Activated CD4-positive, alpha-beta T cell treated with anti-CD3 and anti-CD28 coated beads, Interleukin-2, amount 50 U/mL, for 16 hours (primary cell): Measurements from ENCODE around the gene GUCD1.

Experiments
- DNase-seq: peaks from one replicate; pipeline ENCODE4 v3.0.0-alpha.2; 2020

GUCD1 gene

DNA sequence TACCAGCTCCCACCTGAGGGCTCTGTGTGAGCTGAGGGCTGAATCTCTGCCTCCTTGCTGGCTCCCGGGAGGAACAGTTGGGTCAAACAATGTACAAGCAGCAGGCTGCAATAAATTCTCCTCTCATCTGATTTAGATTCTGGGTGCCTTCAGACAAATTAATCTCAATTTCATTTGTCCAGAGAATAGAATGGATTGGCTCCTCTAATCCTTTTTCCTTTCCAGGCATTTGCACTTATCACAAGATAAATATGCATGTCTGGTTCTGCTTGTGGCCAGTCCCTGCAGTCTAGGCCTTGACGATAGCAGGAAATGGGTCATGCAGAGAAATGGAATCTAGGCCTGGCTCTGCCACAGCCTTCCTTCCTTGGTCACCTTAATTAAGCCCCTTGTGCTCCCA lies 31.1 kb downstream of the GUCD1 start:
- DNase-seq: no peak

DNA sequence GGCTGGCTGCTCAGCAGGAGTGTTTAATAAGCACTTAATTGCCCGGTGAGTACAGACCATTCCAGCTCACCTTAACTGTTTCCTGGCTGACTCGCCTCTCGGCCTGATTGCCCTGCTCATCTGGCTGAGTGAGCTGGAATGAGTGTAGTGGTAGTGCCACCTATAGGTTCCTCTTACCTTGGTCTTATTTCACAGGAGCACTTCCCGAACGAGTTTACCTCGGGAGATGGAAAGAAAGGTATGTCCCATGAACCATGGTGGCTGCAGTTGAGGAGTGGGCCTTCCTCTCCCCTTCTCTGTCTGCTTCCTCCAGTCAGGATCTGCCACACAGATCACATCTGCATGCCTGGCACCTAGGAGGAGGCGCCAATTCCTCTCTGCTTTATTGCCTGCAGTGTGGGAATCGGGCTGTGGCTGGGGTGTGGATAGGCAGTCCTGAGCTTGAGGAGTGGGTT lies 33.1 kb downstream of the GUCD1 start:
- DNase-seq: peak; percentile 75

DNA sequence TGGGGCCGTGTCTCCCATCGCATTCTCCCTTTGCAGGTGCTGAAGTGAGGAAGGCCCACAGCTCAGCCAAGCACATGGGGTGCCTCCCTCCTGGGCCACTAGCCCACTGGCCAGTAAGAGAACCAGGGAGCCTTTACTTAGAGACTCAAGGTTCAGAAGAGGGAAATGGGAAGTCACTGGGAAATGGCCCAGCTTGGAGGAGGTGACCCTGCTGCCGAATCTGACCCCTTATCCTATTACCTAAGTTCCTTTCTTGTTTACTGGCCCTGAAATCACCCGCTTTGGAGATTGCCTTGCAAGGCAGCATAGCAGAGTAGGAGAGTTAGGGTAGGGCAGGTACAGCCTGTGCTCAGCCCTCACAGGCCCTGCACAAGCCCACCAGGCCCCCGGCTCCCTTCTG lies 35.4 kb downstream of the GUCD1 start:
- no peak for DNase-seq

DNA sequence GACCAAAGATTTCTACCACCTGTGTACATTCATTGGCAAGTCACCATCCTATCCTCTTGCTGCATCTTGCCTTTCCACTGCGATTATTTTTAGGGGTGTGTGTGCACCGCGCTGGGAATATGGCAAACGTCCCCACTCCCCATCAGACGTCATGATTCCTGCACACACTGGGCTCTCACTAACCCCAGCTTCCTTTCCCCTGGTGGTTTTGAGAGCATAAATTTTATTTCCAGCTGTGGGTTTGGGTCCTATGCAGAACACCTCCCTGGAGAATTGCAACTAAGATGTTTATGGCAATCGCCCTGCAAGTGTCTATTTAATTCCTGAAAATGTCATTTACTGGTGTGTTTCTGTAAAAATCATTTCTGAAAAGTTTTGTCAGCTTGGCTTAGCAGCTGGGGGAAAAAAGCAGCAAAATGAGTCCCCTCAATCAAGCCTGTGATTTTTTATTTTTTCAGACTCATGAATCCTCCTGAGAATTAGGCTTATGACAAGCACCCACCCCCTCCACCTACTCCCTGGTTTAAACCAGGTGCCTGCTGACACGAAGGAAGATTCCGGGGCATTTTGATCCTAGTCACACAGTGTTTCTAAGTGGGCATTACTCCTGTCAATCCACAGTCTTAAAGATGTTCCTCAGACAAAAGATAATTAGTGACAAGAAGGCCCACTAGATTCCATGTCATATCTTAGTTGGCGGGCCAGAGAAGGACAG lies 36.0 kb downstream of the GUCD1 start:
- no peak for DNase-seq

DNA sequence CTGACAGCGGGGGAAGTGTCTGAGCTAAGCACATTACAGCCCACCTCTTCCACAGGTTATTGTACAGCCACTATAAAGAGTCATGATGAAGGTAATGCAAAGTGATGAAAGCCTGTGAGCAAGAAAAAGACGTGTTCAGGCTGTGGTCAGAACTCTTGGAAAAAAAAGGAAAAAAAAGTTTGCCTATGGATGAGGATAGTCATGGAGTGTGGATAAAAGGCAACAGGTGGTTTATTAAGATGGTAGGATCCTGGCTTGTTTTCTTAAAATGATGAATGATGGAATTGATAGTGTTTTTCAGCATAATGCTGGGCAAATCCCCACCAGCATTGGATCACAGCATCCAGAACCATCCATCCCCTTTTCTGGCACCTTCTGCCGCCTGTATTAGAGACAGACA lies 36.7 kb downstream of the GUCD1 start:
- no peak for DNase-seq

DNA sequence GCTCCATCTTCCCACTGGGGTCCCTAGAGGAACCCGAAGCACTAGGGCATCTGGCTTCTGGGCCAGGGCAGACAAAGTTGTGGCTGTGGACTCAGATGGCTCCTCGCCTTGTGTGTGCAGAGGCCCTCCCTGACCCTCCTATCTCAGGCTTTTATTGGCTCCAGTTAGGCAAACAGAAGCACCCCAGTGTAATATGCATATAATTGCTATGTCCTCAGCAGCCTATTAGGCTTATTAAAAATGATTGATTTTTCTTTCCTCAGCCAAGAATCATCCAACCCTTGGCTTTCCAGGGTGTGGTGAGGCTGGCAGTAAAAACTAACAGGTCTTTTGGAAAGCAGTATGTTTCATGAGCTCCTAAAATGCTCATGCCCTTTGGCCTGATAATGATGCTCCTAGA lies 37.5 kb downstream of the GUCD1 start:
- DNase-seq: no peak

DNA sequence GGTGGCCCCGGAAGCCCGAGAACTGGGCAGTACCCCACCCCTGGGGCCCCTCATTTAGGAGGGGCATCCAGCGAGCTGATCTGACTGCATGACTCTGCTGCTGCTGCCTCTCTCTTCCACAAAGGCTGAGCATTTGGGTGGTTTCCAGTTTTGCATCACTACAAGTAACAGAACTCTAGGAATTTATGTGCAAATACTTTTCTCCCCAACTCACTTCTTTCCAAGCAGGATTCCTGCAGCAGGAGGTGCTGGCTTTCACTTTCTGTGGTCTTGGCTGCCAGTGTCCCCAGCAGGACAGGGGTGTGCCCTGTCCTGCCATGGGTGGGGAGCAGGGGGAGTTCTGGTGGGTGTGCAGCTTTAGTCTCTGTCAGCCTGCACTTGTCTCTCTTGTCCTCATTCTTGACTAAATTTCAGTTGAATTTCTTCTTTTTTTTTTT lies 38.6 kb downstream of the GUCD1 start:
- DNase-seq: no peak

DNA sequence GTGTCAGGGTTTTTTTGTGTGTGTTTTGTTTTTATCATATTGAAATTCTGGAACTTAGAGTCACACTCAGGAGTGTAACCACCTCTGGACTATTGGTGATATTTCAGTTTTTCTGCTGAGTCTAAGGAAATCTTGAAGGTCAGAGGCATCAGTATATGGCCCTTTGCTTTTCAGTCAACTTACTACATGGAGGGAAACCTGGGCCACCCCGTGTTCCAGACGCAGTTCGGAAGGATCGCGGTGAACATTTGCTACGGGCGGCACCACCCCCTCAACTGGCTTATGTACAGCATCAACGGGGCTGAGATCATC lies 40.0 kb downstream of the GUCD1 start:
- DNase-seq: no peak

DNA sequence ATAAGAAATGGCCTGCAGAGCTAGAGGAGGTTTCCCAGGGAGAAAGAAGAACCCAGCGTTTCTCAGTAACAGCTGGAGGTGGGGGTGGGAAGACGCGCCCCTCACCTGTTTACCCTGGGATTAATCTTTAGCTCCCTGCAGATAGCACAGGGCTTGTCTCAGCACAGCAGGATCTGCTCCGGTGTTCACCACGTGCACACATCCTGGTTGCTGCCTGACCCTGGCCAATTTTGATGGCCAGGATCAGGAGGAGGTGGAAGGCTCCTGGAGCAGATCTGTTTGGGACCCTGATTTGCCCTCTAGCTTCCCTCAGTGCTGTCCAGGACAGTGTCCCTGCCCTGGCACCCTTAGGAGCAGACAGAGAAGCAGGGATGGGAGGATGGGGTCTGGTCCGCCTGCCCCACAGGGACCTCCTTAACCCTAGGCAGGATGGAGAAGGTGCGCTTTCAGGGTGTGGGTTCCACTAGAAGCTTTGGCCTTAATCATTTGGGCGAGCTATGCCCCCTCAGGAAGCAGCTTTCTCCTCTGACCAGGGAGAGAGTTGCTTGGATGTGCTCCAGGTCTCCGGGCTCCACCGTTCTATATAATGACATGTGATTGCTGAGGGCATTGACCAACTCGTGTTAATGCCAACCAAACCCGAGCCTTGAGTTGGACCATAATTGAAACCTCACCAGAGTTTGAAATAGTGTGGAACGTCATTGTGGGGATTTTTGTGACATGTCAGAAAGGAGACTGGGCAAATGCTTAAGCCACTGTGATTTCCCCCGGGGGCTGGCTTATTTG lies 40.5 kb downstream of the GUCD1 start:
- DNase-seq: peak; percentile 30

DNA sequence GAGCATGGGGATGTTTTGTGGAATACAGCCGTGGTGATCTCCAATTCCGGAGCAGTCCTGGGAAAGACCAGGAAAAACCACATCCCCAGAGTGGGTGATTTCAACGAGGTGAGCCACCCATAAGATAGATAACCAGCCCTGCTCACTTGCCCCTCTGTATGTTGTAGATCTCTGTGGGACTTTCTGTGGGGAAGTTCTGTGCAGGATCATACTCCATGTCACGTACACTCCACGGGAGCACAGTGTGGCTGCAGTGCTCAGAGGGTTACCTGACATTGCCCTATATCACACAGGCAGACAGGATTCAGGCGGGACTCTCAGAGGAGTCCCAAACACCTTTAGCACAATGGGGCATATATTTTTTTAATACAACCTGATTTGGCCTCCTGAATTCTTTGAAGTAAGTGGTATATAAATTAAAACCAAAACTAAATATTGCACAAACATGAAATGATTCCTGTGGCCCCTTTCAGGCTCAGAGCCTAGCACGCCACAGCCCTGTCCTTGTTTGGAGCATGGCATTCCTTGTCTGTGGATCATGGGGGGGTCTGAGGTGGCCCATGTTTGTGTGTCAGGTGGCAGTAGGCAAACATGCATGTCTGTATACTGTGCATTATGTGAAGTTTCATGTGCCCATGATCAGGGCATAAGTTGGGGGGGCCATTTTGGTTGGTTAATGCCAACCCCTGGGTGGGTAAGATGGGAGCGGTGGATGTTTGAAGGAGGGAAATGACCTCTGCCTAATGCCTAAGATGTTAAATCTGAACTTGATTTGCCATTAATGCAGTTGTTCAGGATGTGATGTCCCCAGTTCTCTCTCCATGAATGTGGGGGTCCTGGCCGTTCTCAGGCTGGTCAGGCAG lies 41.3 kb downstream of the GUCD1 start:
- DNase-seq: no peak

DNA sequence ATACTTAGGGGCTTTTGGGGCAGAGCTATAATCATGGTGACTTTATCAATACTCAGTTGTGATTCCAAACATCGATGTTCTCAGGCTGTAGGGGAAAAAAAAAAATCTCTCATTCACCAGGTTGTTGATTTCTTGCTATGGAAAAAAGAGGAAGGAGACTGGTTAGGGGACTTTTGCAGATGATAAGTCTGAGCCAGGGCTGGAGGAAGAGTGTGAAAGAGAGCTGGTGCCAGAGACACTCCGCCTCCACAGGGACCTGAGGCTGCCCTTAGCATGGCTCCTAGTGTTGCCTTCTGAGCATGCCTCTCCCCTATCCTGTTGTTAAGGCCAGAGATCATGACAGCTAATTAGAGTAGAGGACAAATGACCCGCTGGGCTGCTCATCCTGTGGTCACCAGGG lies 42.9 kb downstream of the GUCD1 start:
- no peak for DNase-seq

DNA sequence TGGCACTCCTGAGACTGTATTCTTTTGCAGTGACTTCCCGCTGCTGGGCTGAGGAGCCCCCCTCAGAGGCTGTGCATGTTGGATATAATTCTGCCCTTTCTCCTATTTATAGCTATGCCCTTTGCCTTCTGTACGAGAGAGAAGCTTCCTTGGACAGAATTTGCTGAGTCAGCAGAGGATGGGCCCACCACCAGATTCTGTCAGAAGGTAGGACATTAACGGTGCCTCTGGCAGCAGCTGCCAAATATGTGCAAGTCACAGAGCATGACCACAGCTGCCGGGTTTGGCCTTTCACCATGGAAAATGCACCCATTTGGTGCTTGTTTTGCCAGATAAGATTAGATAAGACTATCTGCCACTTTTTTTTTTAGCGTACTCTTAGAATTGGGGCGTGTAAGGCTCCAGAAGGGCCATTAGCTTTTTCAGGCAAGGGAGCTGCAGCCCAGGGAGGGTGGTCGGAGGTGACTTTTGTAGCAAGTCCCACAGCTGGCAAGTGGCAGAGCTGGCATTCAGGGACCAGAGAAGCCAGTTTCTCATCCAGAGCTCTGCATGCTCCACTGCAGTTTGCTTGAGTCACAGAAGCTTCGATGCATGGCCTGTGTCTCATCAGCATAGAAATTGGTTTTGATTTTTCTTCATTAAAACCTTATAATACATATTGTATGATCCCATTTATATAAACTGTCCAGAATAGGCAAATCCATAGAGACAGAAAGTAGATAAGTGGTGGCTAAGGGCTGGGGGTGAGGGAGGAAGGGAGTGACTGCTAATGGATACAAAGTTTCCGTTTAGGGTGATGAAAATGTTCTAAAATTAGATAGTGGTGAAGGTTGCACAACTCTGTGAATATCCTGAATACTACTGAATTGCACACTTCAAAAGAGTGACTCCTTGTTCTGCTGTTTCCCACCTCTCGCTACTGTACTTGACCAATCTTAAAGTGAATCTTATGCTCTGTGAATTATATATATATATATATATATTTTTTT lies 44.0 kb downstream of the GUCD1 start:
- no peak for DNase-seq

DNA sequence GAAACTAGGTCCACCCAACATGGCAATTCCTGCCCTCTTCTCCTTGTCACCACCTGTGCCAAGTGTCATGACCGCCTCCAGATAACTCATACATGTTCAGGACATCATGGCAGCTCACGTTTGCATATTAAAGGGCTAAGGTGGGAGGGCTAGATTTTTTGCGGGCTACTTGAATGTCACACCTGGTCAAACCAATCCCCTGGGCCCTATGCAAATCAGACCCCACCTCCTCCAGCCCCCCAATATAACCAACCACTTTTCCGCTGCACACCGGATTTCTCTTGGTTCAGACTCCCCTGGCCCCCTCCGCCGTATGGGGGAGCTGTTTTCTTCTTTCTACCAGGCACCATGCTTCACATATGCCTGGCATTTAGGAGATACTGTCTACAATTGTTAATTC lies 47.2 kb downstream of the GUCD1 start:
- no peak for DNase-seq

DNA sequence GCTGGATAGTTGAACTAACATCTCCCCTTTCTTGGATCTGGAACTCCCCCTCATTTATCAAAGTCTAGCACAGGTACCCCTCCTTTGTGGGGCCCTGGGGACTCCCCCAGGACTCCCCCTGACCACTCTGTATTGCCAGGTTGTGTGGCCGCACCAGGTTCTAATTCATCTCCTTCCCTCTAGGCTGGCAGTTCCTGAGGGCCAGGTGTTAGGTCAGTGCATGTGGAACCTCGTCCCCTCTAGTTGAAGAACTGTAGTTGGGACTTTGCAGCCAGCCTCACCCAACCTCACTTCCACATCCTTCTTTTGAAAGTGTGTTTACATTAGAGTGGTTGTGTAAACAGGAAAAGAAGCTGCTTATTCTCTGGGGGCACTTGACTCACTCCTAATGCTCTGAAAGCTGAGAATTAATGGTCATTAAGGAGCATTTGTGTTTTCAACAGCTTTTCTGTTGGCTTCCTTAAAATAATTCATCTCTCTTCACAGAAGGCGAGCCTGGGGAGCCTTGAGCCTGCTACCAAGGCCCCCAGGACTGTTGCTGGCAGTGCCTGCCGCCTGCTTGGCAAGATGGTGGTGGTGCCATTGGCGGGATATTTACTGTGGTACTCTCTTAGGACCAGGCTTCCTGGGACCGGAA lies 48.0 kb downstream of the GUCD1 start:
- DNase-seq: no peak

DNA sequence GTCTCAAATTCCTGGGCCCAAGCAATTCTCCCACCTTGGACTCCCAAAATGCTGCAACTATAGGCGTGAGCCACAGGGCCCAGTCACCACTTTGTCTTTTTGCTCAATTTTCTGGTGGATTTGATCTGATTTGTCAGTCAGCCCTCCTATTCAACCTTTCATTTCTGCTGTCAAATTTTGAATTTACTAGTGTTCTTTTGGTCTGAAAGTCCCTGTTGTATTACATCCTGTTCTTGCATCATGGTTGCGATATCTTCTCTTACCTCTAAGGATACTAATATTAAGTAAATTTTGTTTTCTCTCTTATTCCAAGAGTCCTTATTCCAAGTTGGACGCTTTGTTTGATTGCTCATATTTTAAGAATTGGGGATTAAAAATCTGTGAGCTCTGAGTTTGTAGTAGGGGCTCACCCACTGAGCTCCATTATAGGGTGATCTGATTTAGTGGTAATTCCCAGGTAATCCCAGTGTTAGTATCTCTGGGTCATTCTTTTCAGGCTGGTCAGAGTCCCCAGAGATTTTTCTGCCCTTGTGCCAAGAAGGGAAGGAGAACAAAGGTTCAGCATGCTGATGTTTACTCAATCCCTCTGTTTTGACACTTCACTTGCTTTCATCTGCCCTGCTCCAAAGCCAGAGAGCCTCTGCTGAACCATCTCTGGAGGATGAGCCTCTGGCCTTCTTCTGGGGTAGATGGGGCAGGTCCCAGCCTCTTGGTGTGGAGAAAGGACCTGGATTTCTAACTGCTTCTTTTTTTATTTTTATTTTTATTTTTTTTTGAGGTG lies 49.8 kb downstream of the GUCD1 start:
- no peak for DNase-seq

DNA sequence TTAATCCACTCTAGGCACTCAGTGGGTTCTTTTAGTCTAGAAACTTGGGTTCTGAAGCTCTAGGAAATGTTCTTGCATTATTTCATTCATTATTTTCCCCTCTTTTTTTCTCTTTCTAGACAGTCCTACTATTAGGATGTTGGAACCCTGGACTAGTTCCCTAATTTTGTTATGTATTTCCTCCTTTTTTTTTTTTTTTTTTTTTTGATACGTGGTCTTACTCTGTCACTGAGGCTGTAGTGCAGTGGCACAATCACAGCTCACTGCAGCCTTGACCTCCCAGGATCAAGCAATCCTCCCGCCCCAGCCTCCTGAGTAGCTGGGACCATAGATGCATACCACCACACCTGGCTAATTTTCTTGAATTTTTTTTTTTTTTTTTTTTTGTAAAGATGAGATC lies 50.4 kb downstream of the GUCD1 start:
- no peak for DNase-seq

DNA sequence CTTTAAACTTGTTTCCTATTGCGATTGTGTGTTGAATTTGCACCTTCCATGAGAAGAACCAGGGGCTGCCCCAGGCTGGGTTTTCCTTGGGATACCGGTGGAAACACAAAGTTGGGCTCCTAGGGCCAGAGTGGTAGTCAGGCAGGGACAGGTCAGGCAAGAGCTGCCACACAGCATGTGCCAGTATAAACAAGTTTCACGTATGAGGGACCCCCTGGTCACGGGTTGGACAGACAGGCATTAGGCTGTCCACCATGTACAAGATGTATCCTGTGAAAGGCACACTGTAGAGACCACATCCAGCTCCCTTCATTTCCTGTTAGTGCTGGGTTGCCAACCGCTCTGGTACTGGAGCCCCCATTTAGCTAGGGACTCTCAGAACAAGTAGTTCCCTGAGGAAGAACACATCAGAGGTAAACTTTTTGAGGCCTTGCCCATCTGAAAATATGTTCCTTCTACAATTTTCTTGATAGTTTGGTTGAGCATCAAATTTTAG lies 51.0 kb downstream of the GUCD1 start:
- DNase-seq: no peak

DNA sequence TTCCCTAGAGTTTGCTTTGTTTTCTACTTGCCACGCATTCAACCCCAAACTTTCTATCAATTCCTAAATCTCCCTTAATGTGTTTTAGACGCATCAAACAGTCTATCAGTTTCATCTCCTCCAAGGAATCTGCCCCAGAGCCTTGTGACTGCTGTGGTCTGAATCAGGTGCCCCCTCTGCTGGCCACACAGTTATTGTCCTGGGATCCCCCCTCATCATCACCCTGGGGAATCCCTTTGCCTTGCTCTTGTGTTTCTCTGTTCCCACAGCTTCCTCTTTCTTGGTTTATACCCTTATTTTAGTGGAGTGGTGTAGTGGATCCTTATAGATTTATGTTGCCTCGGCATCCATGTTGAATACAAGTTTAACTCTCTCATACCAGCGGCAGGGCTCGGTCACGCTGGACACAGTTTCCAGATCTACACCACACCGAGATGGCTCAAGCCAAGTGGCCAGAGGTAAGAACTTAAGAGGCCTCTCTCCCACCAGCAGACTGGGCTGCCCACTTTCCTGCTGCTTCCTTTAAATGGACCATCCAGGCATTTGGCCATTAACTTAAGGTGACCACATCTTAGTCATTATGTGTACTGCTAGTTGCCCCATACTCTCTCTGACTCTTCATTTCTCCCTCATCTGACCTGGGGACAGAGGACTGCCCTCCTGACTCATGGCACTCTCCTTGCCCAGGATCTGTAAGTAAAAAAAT lies 51.6 kb downstream of the GUCD1 start:
- DNase-seq: peak; percentile 70

DNA sequence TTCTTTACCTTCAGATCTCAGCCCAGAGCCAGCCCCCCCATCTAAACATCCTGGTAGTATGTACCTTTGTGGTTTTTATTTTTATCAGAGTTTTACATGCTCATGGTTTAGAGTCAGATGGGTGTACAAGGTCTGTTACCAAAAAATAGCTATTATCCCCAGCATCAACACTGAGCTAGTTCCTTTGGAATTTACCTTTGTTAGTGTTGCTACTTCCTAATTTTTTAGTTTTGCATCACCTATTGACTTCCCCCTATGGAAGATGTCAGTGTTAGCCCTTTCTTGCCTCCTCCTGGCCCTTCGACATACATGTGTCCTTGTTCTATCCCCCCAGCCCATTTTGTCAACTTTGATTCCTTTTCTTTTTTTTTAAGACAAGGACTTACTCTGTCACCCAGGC lies 52.4 kb downstream of the GUCD1 start:
- no peak for DNase-seq

DNA sequence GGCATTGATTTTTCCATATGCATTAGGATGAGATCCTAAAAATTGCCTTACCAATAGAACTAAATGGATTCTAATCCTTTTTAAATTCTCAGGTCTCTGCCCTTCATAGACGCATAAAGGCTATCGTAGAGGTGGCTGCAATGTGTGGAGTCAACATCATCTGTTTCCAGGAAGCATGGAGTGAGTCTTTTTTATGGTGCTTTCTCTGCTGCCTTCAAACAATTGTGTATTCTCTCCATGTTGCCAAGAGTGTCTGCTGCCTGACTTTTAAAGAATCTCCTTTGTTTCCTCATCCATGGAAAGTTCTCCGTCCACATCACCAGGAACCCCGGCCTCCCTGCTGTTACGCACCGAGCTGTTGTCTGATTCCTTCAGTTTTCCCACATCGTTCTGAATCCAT lies 52.9 kb downstream of the GUCD1 start:
- no peak for DNase-seq
